NCI-H226 (cell line): ENCODE measurements around the gene IQSEC1.

ENCODE experiments used
- DNase-seq: peaks from one replicate; pipeline ENCODE4 v3.0.0-alpha.2; 2015

The IQSEC1 gene

GRCh38 chr3:13046569-13047274 is 26.5 kb downstream of the IQSEC1 start:
- no peak for DNase-seq

- DNase-seq, result no peak
Measured at GRCh38 chr3:13045904-13046568, 27.2 kb downstream of the IQSEC1 start.

GRCh38 chr3:13045241-13045903 is 27.9 kb downstream of the IQSEC1 start:
- no peak for DNase-seq

- no peak for DNase-seq
Measured at GRCh38 chr3:13044496-13045240, 28.6 kb downstream of the IQSEC1 start.

- DNase-seq, result no peak
Measured at GRCh38 chr3:13043656-13044055, 29.6 kb downstream of the IQSEC1 start.

GRCh38 chr3:13042715-13043271 is 30.4 kb downstream of the IQSEC1 start:
- DNase-seq, result no peak

GRCh38 chr3:13042127-13042701 is 31.0 kb downstream of the IQSEC1 start:
- DNase-seq, result no peak

- DNase-seq, result no peak
Measured at GRCh38 chr3:13041113-13041776, 32.0 kb downstream of the IQSEC1 start.

- no peak for DNase-seq
Measured at GRCh38 chr3:13040361-13041074, 32.7 kb downstream of the IQSEC1 start.

- no peak for DNase-seq
Measured at GRCh38 chr3:13039213-13039896, 33.9 kb downstream of the IQSEC1 start.

GRCh38 chr3:13037458-13038117 is 35.6 kb downstream of the IQSEC1 start:
- no peak for DNase-seq

- DNase-seq, result no peak
Measured at GRCh38 chr3:13034861-13035260, 38.4 kb downstream of the IQSEC1 start.

- no peak for DNase-seq
Measured at GRCh38 chr3:13034109-13034800, 39.0 kb downstream of the IQSEC1 start.

GRCh38 chr3:13032206-13032605 is 41.0 kb downstream of the IQSEC1 start:
- DNase-seq, result no peak

GRCh38 chr3:13031621-13032020 is 41.6 kb downstream of the IQSEC1 start:
- no peak for DNase-seq

- DNase-seq, result no peak
Measured at GRCh38 chr3:13030684-13031083, 42.5 kb downstream of the IQSEC1 start.

GRCh38 chr3:13028010-13028821 is 45.0 kb downstream of the IQSEC1 start:
- DNase-seq, result no peak

- DNase-seq, result no peak
Measured at GRCh38 chr3:13027154-13027553, 46.1 kb downstream of the IQSEC1 start.

GRCh38 chr3:13026534-13026933 is 46.7 kb downstream of the IQSEC1 start:
- no peak for DNase-seq
